Measurements from ENCODE around the gene STK32B.

DNA sequence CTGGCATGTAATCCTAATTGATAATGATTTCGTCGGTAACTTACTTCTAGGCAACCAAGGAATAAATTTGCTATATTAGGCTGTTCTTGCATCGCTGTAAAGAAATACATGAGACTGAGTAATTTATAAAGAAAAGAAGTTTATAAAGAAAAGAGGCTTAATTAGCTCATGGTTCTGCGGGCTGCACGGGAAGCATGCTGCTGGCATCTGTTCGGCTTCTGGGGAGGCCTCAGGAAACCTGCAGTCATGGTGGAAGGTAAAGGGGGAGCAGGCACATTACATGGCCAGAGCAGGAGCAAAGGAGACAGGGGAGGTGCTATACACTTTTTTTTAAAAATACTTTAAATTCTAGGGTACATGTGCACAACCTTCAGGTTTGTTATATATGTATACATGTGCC is 290.2 kb downstream of the STK32B start:
- no peak for TF ChIP-seq POLR2A (IDR thresholded peaks at IDR 0.05)
- TF ChIP-seq, protein P1, sequence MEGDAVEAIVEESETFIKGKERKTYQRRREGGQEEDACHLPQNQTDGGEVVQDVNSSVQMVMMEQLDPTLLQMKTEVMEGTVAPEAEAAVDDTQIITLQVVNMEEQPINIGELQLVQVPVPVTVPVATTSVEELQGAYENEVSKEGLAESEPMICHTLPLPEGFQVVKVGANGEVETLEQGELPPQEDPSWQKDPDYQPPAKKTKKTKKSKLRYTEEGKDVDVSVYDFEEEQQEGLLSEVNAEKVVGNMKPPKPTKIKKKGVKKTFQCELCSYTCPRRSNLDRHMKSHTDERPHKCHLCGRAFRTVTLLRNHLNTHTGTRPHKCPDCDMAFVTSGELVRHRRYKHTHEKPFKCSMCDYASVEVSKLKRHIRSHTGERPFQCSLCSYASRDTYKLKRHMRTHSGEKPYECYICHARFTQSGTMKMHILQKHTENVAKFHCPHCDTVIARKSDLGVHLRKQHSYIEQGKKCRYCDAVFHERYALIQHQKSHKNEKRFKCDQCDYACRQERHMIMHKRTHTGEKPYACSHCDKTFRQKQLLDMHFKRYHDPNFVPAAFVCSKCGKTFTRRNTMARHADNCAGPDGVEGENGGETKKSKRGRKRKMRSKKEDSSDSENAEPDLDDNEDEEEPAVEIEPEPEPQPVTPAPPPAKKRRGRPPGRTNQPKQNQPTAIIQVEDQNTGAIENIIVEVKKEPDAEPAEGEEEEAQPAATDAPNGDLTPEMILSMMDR (IDR thresholded peaks at IDR 0.05), result no peak
